ENCODE data around the gene CCND1. TPM values are rescaled to one million over a fixed set of nuclear protein-coding genes. Genes with fewer than 3 reads are reported as not detected.

The CCND1 gene
- polyA plus RNA-seq, 1 experiment: 249 TPM

GRCh38 chr11:69645801-69646492 is 5.0 kb downstream of the CCND1 start:
- Histone ChIP-seq H3K27me3 (ENCODE audit: control insufficient read depth, insufficient read depth, low read length) (no peaks in the 10 kb centered on the region), H3K4me3 (ENCODE audit: low read depth, low read length) (peak overlapping the region; percentile 10; the same call in 1 of the 2 replicates), H3K27ac (ENCODE audit: low read depth, low read length) (peak overlapping the region; percentile 31), H3K9me3 (ENCODE audit: control insufficient read depth, insufficient read depth, low read length) (no peaks in the 10 kb centered on the region; the same call in 1 of the 2 replicates)
- no peak for DNase-seq (ENCODE audit: low read depth, low spot score)
- CTCF ChIA-PET: interaction anchor here (1.4 to 4.1 kb wide), 4 partner anchors 23 to 546 kb away, joined by 3 to 52 read pairs (median 24); no protein-coding TSS in a partner anchor
- POLR2A ChIA-PET: no interaction called here
- no peak for TF ChIP-seq CTCF (IDR thresholded peaks at IDR 0.05; ENCODE audit: low read depth, low read length)

GRCh38 chr11:69646493-69647389 is 5.8 kb downstream of the CCND1 start:
- no peak overlapping the region for H3K4me3 ChIP-seq (ENCODE audit: low read depth, low read length)
- TF ChIP-seq CTCF (IDR thresholded peaks at IDR 0.05; ENCODE audit: low read depth, low read length): no peak
- DNase-seq (ENCODE audit: low read depth, low spot score): no peak
- ChIA-PET POLR2A (interaction anchor here (1.3 kb wide), 1 partner anchor 9 kb away, joined by 3 read pairs; no protein-coding TSS in a partner anchor), CTCF (no interaction called here)
- no peaks in the 10 kb centered on the region; the same call in 1 of the 2 replicates for H3K9me3 ChIP-seq (ENCODE audit: control insufficient read depth, insufficient read depth, low read length)
- peak overlapping the region; percentile 65 for H3K27ac ChIP-seq (ENCODE audit: low read depth, low read length)
- H3K27me3 ChIP-seq (ENCODE audit: control insufficient read depth, insufficient read depth, low read length): no peaks in the 10 kb centered on the region

DNA sequence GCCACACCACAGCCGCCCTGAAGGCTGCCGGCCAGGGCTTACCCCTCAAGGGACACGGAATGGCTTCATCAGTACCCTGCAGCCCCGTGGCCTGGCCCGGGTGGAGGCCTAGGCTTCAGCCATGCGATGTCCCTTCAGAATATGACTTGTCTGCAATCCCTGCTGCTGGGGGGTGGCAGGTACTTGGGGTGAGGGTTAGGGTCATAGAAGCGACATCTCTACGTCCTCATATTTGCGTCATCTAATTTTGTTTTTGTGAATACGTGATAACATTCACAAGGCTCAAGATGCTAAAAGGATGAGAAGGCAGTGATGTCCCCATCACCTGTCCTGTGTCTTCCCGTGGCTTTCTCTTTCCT is 6.4 kb downstream of the CCND1 start:
- Histone ChIP-seq H3K27ac (ENCODE audit: low read depth, low read length) (peak overlapping the region; percentile 47), H3K4me3 (ENCODE audit: low read depth, low read length) (no peak overlapping the region), H3K27me3 (ENCODE audit: control insufficient read depth, insufficient read depth, low read length) (no peaks in the 10 kb centered on the region), H3K9me3 (ENCODE audit: control insufficient read depth, insufficient read depth, low read length) (no peaks in the 10 kb centered on the region)
- no peak for TF ChIP-seq CTCF (IDR thresholded peaks at IDR 0.05; ENCODE audit: low read depth, low read length)
- ChIA-PET POLR2A (interaction anchor here (1.3 kb wide), 1 partner anchor 8 kb away, joined by 3 read pairs; no protein-coding TSS in a partner anchor), CTCF (no interaction called here)
- no peak for DNase-seq (ENCODE audit: low read depth, low spot score)

DNA sequence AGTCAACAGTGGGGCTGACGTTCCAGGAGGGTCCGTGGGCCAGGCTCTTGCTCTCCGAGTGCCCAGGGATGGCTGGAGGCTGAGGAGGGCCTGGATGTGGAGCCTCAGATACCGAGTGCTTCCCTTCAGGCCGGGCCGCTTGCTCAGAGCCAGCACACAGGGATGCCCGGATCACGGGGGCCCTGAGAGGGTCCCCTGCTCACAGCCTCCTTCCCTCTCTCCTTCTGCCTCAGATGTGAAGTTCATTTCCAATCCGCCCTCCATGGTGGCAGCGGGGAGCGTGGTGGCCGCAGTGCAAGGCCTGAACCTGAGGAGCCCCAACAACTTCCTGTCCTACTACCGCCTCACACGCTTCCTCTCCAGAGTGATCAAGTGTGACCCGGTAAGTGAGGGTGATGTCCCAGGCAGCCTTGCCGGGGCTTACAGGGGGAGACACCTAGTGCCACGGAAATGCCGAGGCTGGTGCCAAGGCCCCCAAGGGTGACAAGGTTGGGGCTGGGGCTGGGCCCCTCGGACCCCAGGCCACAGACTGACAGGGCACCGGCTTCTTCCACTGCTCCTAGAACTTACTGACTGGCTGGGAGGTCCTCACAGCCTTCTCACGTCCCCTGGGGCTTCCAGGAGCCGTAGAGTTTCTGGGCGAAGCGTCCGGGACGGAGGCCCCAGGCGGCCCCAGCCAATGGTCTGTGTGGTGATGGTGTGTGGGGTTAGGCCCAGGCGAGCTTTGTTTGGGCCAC is 7.0 kb downstream of the CCND1 start:
- no peak for TF ChIP-seq CTCF (IDR thresholded peaks at IDR 0.05; ENCODE audit: low read depth, low read length)
- ChIA-PET CTCF (no interaction called here), POLR2A (interaction anchor here (1.3 kb wide), 1 partner anchor 8 kb away, joined by 3 read pairs; no protein-coding TSS in a partner anchor)
- H3K27ac ChIP-seq (ENCODE audit: low read depth, low read length): peak overlapping the region; percentile 21
- no peak for DNase-seq (ENCODE audit: low read depth, low spot score)
- no peak overlapping the region for H3K4me3 ChIP-seq (ENCODE audit: low read depth, low read length)
- no peaks in the 10 kb centered on the region for H3K27me3 ChIP-seq (ENCODE audit: control insufficient read depth, insufficient read depth, low read length)
- H3K9me3 ChIP-seq (ENCODE audit: control insufficient read depth, insufficient read depth, low read length): no peaks in the 10 kb centered on the region
